ENCODE results near the gene HSD11B1L.

HSD11B1L gene
- 0.78 to 1.9 reads per million in 2 experiments for total RNA-seq

- peak; percentile 98 for DNase-seq (ENCODE audit: low read depth)
These were observed at the start of gene HSD11B1L, which contains the start of gene MICOS13 for GRCh38 chr19:5680437-5681368. HSD11B1L (plus strand) TSS chr19:5681027; CDS start chr19:5684833, 3,806 bp downstream. MICOS13 (minus strand) TSS chr19:5680516; CDS start chr19:5680486, 30 bp downstream.

- DNase-seq (ENCODE audit: low read depth): no peak
These were observed 49.1 kb upstream of the HSD11B1L start for GRCh38 chr19:5631567-5632240.

DNA sequence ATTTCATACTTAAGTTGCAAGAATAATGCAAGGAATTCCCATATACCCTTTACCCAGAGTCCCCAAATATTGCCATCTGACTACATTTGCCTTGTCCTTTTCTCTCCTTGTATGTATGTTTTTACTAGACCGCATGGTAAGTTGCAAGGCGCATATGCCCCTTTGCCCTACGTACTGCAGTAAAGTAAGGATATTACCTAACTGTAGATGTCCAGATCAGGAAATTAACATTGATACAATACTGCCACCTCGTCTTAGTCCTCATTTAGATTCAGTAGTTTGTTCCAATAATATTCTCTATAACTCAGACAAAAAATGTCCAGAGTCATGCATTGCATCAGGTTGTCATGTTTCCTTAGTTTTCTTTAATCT lies 48.6 kb upstream of the HSD11B1L start:
- DNase-seq (ENCODE audit: low read depth): no peak

DNA sequence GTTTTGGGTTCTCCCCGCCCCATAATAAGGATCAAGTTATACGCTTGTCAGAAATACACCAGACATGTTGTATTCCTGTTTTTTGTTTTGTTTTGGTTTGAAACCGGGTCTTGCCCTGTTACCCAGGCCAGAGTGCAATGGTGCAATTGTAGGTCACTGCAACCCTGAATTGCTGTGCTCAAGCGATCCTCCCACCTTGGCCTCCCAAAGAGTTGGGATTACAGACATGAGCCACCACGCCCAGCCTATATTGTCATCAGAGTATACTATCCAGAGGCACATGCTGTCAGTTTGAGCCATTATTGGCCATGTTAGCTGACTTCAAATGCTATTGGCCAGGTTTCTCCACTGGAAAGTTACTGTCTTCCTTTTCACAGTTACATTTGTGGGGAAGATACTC lies 48.2 kb upstream of the HSD11B1L start:
- no peak for DNase-seq (ENCODE audit: low read depth)

- no peak for DNase-seq (ENCODE audit: low read depth)
These were observed 45.4 kb upstream of the HSD11B1L start for GRCh38 chr19:5635427-5635826.

GRCh38 chr19:5637971-5638370 lies 42.9 kb upstream of the HSD11B1L start:
- DNase-seq (ENCODE audit: low read depth): no peak

- no peak for DNase-seq (ENCODE audit: low read depth)
These were observed 39.7 kb upstream of the HSD11B1L start for GRCh38 chr19:5641171-5641570.

- DNase-seq (ENCODE audit: low read depth): no peak
These were observed 38.6 kb upstream of the HSD11B1L start for GRCh38 chr19:5642204-5642603.

- DNase-seq (ENCODE audit: low read depth): no peak
These were observed 37.8 kb upstream of the HSD11B1L start for GRCh38 chr19:5643060-5643459.

DNA sequence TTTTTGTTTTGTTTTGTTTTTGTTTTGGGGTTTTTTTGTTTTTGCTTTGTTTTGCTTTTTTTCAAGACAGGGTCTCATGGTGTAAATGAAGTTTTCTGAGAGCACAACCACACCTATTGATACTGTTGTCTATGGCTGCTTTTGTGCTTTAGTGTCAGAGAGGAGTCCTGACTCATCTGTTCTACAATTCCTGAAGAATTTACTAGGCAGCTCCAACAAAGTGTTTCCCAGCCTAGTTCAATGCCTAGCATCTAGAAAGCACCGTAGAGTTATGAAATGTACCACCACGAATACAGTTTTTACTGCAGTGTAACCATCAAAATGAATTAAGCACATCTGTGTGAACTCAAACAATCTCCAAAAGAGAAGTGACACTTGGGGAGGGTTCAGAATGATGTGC lies 36.8 kb upstream of the HSD11B1L start:
- DNase-seq (ENCODE audit: low read depth): no peak

- DNase-seq (ENCODE audit: low read depth): no peak
These were observed 35.4 kb upstream of the HSD11B1L start for GRCh38 chr19:5645409-5645808.

GRCh38 chr19:5646703-5647102 lies 34.1 kb upstream of the HSD11B1L start:
- DNase-seq (ENCODE audit: low read depth): no peak

- DNase-seq (ENCODE audit: low read depth): no peak
These were observed 32.4 kb upstream of the HSD11B1L start for GRCh38 chr19:5648464-5648863.

- no peak for DNase-seq (ENCODE audit: low read depth)
These were observed 29.5 kb upstream of the HSD11B1L start for GRCh38 chr19:5651361-5651760.

DNA sequence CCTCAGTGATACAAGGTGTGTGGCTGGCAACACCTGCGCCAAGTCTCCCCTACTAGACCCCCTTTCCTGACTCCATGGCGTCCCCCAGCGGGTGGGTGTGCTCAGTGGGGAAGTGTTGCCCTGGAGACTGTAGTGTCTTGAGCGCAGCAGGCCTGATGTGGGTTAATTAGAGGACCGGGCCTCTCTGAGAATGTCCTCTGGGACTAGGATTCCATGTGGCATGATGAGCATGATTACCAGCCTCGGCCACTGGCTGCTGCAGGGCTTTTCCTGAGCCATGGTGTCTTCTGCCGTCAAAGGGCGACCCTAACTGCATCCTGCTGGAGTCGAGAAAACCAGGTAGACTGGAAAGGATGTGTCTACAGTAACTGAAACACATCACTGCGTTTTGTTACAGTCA lies 28.6 kb upstream of the HSD11B1L start:
- DNase-seq (ENCODE audit: low read depth): no peak

DNA sequence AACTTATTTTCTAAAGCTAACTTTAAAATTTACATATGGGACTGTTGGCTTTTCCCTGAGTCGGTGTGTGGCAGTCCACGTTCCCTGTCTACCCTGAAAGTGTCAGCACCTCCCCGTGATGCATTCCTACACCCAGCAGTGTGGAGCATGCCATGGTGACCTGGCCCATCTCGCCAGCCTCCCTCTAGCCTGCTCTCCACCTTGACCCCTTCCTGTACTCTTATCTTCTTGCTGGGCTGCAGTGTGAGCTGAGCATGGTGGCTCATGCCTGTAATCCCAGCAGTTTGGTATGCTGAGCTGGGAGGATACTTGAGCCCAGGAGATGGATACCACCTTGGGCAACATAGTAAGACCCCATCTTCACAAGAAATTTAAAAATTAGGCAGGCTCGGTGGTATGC lies 25.9 kb upstream of the HSD11B1L start:
- no peak for DNase-seq (ENCODE audit: low read depth)

DNA sequence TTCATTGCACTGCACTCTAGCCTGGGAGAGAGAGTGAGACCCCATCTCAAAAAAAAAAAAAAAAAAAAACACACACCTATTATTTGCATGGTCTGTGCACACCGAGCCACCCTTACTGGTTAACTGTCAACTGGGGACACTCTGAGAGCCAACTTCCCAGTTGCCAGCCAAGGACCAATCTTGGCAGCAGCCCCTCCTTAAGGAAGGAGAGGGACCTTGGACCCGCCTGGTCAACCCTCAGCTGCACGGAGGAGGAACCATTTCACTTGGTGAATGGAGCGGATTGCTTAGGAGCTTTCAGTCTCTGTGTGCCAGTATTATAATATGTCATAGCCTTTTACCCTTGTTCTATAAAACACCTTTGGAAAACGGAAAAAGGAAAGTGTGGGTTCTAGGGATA lies 25.4 kb upstream of the HSD11B1L start:
- no peak for DNase-seq (ENCODE audit: low read depth)

- DNase-seq (ENCODE audit: low read depth): no peak
These were observed 19.3 kb upstream of the HSD11B1L start for GRCh38 chr19:5661483-5661882.

- no peak for DNase-seq (ENCODE audit: low read depth)
These were observed 16.9 kb upstream of the HSD11B1L start for GRCh38 chr19:5663904-5664303.

- DNase-seq (ENCODE audit: low read depth): no peak
These were observed 16.3 kb upstream of the HSD11B1L start for GRCh38 chr19:5664515-5664914.

GRCh38 chr19:5665781-5666513 lies 14.9 kb upstream of the HSD11B1L start:
- DNase-seq (ENCODE audit: low read depth): no peak

GRCh38 chr19:5666921-5667610 lies 13.8 kb upstream of the HSD11B1L start:
- DNase-seq (ENCODE audit: low read depth): no peak

All from T follicular helper cell (primary cell).